Hindlimb muscle (tissue), 1 donor: Measurements from ENCODE around the gene XXYLT1. TPM values are rescaled to one million over a fixed set of nuclear protein-coding genes. Genes with fewer than 3 reads are reported as not detected.
"Not testable (repeated sequence)": the region's sequence is repeated elsewhere in the genome, so short reads cannot be mapped to it uniquely, and the experiment has no call there.

Experiments
- DNase-seq: peaks from one replicate; pipeline ENCODE4 v3.0.0-alpha.2; 2013
- polyA plus RNA-seq: library from polyadenylated mRNA; unstranded; fragments of 120-200 nt; gene quantifications from one replicate; pipeline ENCODE4 v1.2.1, GENCODE V29; 2013; ENCODE audit not compliant: insufficient read length

The XXYLT1 gene
- polyA plus RNA-seq, 1 donor: 23.0 TPM

- DNase-seq: no peak
Measured at GRCh38 chr3:195095035-195095703, 175.8 kb downstream of the XXYLT1 start.

- DNase-seq: no peak
Measured at GRCh38 chr3:195094191-195094921, 176.6 kb downstream of the XXYLT1 start.

GRCh38 chr3:195093731-195094130 is 177.2 kb downstream of the XXYLT1 start:
- DNase-seq: no peak

- DNase-seq: not testable (repeated sequence)
Measured at GRCh38 chr3:195087840-195088601, 182.9 kb downstream of the XXYLT1 start.

- no peak for DNase-seq
Measured at GRCh38 chr3:195087328-195087727, 183.6 kb downstream of the XXYLT1 start.

GRCh38 chr3:195086885-195087284 is 184.1 kb downstream of the XXYLT1 start:
- no peak for DNase-seq

- DNase-seq: no peak
Measured at GRCh38 chr3:195086341-195086740, 184.6 kb downstream of the XXYLT1 start.

- no peak for DNase-seq
Measured at GRCh38 chr3:195085356-195086130, 185.4 kb downstream of the XXYLT1 start.

GRCh38 chr3:195084746-195085145 is 186.2 kb downstream of the XXYLT1 start:
- no peak for DNase-seq

GRCh38 chr3:195083659-195084058 is 187.3 kb downstream of the XXYLT1 start:
- DNase-seq: no peak

- DNase-seq: no peak
Measured at GRCh38 chr3:195082811-195083210, 188.1 kb downstream of the XXYLT1 start.

GRCh38 chr3:195081242-195081963 is 189.6 kb downstream of the XXYLT1 start:
- DNase-seq: no peak

- DNase-seq: no peak
Measured at GRCh38 chr3:195080571-195081151, 190.3 kb downstream of the XXYLT1 start.

GRCh38 chr3:195080125-195080524 is 190.8 kb downstream of the XXYLT1 start:
- no peak for DNase-seq

- no peak for DNase-seq
Measured at GRCh38 chr3:195079636-195080035, 191.3 kb downstream of the XXYLT1 start.

GRCh38 chr3:195078891-195079440 is 192.0 kb downstream of the XXYLT1 start:
- no peak for DNase-seq

GRCh38 chr3:195077611-195078540 is 193.1 kb downstream of the XXYLT1 start:
- DNase-seq: no peak

GRCh38 chr3:195076981-195077610 is 193.9 kb downstream of the XXYLT1 start:
- DNase-seq: no peak
